OCI-LY7 (cell line): ENCODE results near the gene CAPZB. TPM values are rescaled to one million over a fixed set of nuclear protein-coding genes. Genes with fewer than 3 reads are reported as not detected.

Source experiments
- BruUV-seq: library from RNA; stranded (reverse); fragments of 400-500 nt; replicated peaks from 2 replicates; lab custom pipeline; 2021; lab: Mats Ljungman, UMichigan
- CTCF ChIA-PET: fragments of 300-600 bp; sonication (Branson Sonifier 250); formaldehyde crosslinking; loops from one replicate; lab custom pipeline; 2022; ENCODE audit warnings: antibody characterized with exemption; ENCODE audit not compliant: unreplicated experiment; lab: Charles Lee
- POLR2A ChIA-PET: fragments of 300-600 bp; sonication (Branson Sonifier 250); formaldehyde crosslinking; loops from one replicate; lab custom pipeline; 2022; ENCODE audit warnings: antibody characterized with exemption; lab: Charles Lee
- DNase-seq: peaks from one replicate; pipeline ENCODE4 v3.0.0-alpha.2; 2015; ENCODE audit warnings: low spot score
- H2AFZ ChIP-seq: fragments of 200-600 bp; sonication (generic), shearing (Covaris generic); 2 replicates; pipeline ENCODE4 v1.6.1; 2014; ENCODE audit warnings: mild to moderate bottlenecking, antibody characterized with exemption, low read length, moderate library complexity
- H3K27ac ChIP-seq: fragments of 200-600 bp; sonication (generic); 2 replicates; pipeline ENCODE4 v1.5.1; 2014; ENCODE audit warnings: mixed run types, low read depth, mild to moderate bottlenecking, moderate library complexity, low read length, inconsistent platforms; ENCODE audit not compliant: poor library complexity, severe bottlenecking
- H3K36me3 ChIP-seq: fragments of 200-600 bp; sonication (generic); 2 replicates; pipeline ENCODE4 v1.6.1; 2014; ENCODE audit warnings: mild to moderate bottlenecking, antibody characterized with exemption, low read length, moderate library complexity, mixed read lengths; ENCODE audit not compliant: insufficient read depth
- H3K4me1 ChIP-seq: fragments of 200-600 bp; sonication (generic); 2 replicates; pipeline ENCODE4 v1.5.1; 2014; ENCODE audit warnings: mild to moderate bottlenecking, low read length; ENCODE audit not compliant: insufficient read depth, poor library complexity, severe bottlenecking
- H3K4me2 ChIP-seq: fragments of 200-600 bp; sonication (generic); 2 replicates; pipeline ENCODE4 v1.6.1; 2014; ENCODE audit warnings: mild to moderate bottlenecking, low read length
- H3K4me3 ChIP-seq: fragments of 200-600 bp; sonication (generic); 2 replicates; pipeline ENCODE4 v1.5.1; 2014; ENCODE audit warnings: mild to moderate bottlenecking, low read depth, low read length; ENCODE audit not compliant: poor library complexity, severe bottlenecking
- H3K79me2 ChIP-seq: fragments of 200-600 bp; sonication (generic); 2 replicates; pipeline ENCODE4 v1.6.1; 2016; ENCODE audit warnings: low read depth, mild to moderate bottlenecking, low read length, moderate library complexity, mixed read lengths; ENCODE audit not compliant: insufficient read depth
- H3K9me2 ChIP-seq: fragments of 200-600 bp; sonication (generic); 2 replicates; pipeline ENCODE4 v1.6.1; 2016; ENCODE audit warnings: mild to moderate bottlenecking, low read length, mixed read lengths; ENCODE audit not compliant: insufficient read depth
- H3K9me3 ChIP-seq: fragments of 200-600 bp; sonication (generic); 2 replicates; pipeline ENCODE4 v1.6.1; 2014; ENCODE audit warnings: mild to moderate bottlenecking, mixed run types, low read length, mixed read lengths
- H4K20me1 ChIP-seq: fragments of 200-600 bp; sonication (generic); 2 replicates; pipeline ENCODE4 v1.6.1; 2014; ENCODE audit warnings: mild to moderate bottlenecking, antibody characterized with exemption, low read length, moderate library complexity, mixed read lengths; ENCODE audit not compliant: insufficient read depth
- EZH2phosphoT487 ChIP-seq: fragments of 200-600 bp; sonication (generic); IDR thresholded peaks from 2 replicates; pipeline ENCODE4 v1.6.1; 2018; ENCODE audit warnings: low read depth, borderline replicate concordance, mild to moderate bottlenecking, mixed run types, antibody characterized with exemption, low read length, moderate library complexity, mixed read lengths
- intact Hi-C: fragments of 100-400 bp; cut with micrococcal nuclease; formaldehyde crosslinking; loops from one replicate; pipeline ENCODE4 v1.10.0; 2022; ENCODE audit not compliant: unreplicated experiment
- total RNA-seq, 2 experiments: library from RNA; depleted of rRNA in 1 of 2; stranded (reverse); fragments of >200 nt in 1 of 2; shearing (Covaris generic) in 1 of 2; gene quantifications; 2 replicates each; pipeline ENCODE4 v1.2.3, GENCODE V29; 2014 to 2022
- TF ChIP-seq, protein P1 (sequence below): fragments of 200-600 bp; sonication (generic); conservative IDR thresholded peaks from 2 replicates; pipeline ENCODE4 v1.5.1; 2014; ENCODE audit warnings: mild to moderate bottlenecking, antibody characterized with exemption, low read length, moderate library complexity, mixed read lengths

The CAPZB gene
- total RNA-seq, 2 experiments from 2014 or later, result 61.3 to 187 TPM

DNA sequence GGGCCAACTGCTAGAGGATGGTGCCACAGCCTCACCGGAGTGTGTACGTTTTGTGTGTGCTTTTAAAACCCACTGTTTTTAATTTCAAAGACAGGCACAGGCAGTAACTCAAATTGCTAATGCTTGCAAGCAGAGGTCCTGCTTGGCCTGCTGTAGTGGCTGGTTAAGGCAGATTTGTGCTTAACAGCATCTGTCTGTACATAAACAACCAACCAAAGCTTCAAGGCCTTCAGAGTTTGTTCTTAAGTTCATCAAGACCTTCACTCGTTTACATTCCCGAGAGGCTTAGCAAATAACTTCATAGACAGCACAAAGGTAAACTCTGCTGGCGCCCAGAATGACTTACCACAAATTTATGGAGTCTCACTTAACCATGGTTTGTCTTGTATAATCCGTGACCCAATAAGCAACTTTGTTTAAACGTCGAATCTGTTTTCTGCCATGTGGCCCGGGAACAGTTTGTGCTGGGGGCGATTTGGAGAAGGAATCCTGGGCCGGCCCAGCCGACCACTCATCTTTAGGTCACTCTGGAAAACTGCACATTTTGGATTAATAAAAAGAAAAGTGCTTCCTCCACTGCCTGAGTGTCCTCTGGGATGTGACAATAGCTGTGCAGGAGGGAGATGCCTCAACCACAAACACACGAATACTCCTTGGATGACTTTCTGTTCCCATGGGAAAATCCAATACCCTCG, 58.1 kb downstream of the CAPZB start:
- H3K79me2 ChIP-seq, result peaks cover 18% of the 10 kb centered on the region
- H3K4me1 ChIP-seq, result peaks cover 6% of the 10 kb centered on the region
- peaks cover 15% of the 10 kb centered on the region for H4K20me1 ChIP-seq
- CTCF ChIA-PET, result no interaction called here
- intact Hi-C loops, result no loop called here
- no peaks in the 10 kb centered on the region for H3K9me2 ChIP-seq
- no peak overlapping the region for H3K4me2 ChIP-seq
- DNase-seq, result no peak
- H3K36me3 ChIP-seq, result no peaks in the 10 kb centered on the region; the same call in 1 of the 2 replicates
- TF ChIP-seq EZH2phosphoT487, result no peak
- TF ChIP-seq, protein P1, sequence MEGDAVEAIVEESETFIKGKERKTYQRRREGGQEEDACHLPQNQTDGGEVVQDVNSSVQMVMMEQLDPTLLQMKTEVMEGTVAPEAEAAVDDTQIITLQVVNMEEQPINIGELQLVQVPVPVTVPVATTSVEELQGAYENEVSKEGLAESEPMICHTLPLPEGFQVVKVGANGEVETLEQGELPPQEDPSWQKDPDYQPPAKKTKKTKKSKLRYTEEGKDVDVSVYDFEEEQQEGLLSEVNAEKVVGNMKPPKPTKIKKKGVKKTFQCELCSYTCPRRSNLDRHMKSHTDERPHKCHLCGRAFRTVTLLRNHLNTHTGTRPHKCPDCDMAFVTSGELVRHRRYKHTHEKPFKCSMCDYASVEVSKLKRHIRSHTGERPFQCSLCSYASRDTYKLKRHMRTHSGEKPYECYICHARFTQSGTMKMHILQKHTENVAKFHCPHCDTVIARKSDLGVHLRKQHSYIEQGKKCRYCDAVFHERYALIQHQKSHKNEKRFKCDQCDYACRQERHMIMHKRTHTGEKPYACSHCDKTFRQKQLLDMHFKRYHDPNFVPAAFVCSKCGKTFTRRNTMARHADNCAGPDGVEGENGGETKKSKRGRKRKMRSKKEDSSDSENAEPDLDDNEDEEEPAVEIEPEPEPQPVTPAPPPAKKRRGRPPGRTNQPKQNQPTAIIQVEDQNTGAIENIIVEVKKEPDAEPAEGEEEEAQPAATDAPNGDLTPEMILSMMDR, result no peak
- no peak overlapping the region for H3K4me3 ChIP-seq
- H2AFZ ChIP-seq, result no peak overlapping the region
- no TSS peak for BruUV-seq
- H3K9me3 ChIP-seq, result no peaks in the 10 kb centered on the region
- POLR2A ChIA-PET, result interaction anchor here (1.4 kb wide), 1 partner anchor 10 kb away, joined by 6 read pairs; no protein-coding TSS in a partner anchor
- H3K27ac ChIP-seq, result no peak overlapping the region

DNA sequence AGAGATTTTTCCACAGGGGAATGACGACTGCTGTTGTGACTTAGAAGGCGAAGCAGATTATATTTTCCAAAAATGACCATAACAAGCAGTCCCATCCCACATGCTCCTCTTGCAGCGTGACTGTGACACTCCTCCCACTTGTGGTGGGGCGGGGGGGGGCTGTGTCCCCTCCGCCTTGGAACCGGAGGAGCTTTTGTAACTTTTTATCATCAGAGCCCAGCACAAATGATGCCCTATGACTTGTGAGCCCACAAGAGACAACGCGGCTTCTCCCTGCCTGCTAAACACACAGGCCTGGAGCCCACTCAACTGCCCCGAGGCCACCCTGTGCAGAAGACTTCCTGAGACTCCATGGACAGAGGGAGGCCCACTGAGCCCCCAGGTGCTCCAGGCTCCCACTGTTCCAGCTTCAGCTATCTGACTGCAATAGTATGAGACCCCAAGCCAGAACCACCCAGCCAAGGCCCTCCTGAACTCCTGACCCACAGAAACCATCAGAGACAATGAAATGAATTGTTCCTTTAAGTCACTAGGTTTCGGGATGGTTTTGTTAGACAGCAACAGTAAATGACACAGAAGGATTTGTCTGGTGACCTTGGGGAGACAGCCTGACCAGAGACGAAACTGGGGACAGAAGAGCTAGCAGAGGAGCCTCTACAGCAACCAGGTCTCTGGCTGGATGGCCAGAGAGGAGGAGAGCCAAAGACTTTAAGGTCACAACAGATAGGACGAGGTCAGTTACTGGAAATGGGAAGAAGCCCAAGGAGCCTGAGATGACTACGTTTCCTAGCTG, 58.8 kb downstream of the CAPZB start:
- no TSS peak for BruUV-seq
- Histone ChIP-seq H3K9me3 (no peaks in the 10 kb centered on the region), H3K36me3 (no peaks in the 10 kb centered on the region; the same call in 1 of the 2 replicates), H3K4me2 (no peak overlapping the region), H3K4me3 (no peak overlapping the region), H4K20me1 (peaks cover 15% of the 10 kb centered on the region), H3K9me2 (no peaks in the 10 kb centered on the region), H3K27ac (no peak overlapping the region), H3K79me2 (peaks cover 13% of the 10 kb centered on the region), H3K4me1 (peaks cover 6% of the 10 kb centered on the region), H2AFZ (no peak overlapping the region)
- no peak for DNase-seq
- CTCF ChIA-PET, result no interaction called here
- POLR2A ChIA-PET, result interaction anchor here (1.4 kb wide), 1 partner anchor 9 kb away, joined by 6 read pairs; no protein-coding TSS in a partner anchor
- intact Hi-C loops, result no loop called here
- TF ChIP-seq, protein P1, result no peak
- TF ChIP-seq EZH2phosphoT487, result no peak
